GM19193 (cell line): ENCODE data around the gene SH2D2A.

ENCODE experiments used
- POLR2A ChIP-seq: IDR thresholded peaks from 4 replicates; pipeline ENCODE4 v1.6.1; 2011; ENCODE audit not compliant: insufficient read depth, insufficient read length; ENCODE audit errors: extremely low read depth

SH2D2A gene

DNA sequence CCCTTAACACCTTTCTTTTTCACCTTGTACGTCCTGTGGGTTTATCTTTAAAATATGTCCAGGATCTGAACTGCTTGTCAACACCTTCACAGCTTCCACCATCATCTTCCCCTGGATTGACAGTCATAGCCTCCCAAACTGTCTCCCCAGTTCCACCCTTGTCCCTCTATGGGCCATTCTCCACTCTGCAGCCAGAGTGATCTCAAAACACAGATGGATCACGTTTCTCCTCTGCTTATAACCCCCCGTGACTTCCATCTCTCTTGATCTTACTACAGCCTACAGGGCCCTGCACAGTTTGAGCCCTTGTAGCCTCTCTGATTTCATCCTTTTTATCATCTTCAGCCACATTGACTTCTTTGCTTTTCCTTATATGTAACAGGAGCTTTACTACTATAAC, 38.0 kb upstream of the SH2D2A start:
- TF ChIP-seq POLR2A = no peak

DNA sequence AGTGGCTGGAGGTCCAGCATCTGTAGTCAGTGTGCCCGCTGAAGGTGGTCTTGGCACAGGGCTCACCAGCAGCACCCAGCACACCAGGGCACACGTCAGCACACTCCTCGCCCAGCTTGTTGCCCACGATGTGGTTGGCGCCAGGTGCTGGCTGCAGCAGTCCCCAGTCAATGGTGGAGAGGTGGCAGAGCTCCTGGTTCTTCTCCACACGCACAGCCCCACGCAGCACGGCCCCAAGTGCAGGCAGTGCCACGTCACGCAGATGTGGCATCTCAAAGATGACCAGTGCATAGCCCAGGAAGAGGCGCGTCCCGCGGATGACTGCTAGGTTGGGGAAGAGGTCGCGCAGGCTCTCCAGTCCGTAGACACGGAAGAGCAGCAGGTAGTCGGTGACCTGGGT, 37.1 kb upstream of the SH2D2A start:
- no peak for TF ChIP-seq POLR2A

GRCh38 chr1:156852418-156852874, 35.8 kb upstream of the SH2D2A start:
- TF ChIP-seq POLR2A = no peak

GRCh38 chr1:156851779-156852417, 35.2 kb upstream of the SH2D2A start:
- no peak for TF ChIP-seq POLR2A

GRCh38 chr1:156849151-156849496, 32.5 kb upstream of the SH2D2A start:
- no peak for TF ChIP-seq POLR2A

- no peak for TF ChIP-seq POLR2A
Measured at GRCh38 chr1:156848461-156849150, 32.0 kb upstream of the SH2D2A start.

- TF ChIP-seq POLR2A = no peak
Measured at GRCh38 chr1:156847591-156848460, 31.2 kb upstream of the SH2D2A start.

DNA sequence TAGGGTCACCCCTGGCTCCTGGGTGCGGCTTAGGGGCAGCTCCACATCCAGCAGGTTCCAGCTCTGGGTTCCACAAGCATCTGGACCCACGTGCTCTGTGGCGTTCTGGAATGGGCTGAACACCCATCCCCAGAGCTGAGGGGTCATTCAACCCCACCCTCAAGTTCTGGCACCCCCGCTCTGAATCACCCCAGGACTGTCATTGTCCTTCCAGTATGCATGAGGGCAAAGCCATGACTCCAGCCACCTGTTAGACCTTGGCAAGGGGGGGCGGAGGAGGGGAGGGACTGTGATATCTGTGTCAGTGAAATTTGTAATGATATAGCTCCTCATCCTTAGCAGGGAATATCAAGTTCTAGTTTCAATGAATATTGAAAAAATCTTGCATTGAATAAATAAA, 30.0 kb upstream of the SH2D2A start:
- TF ChIP-seq POLR2A = no peak

GRCh38 chr1:156845953-156846545, 29.4 kb upstream of the SH2D2A start:
- TF ChIP-seq POLR2A = no peak

GRCh38 chr1:156845055-156845952, 28.7 kb upstream of the SH2D2A start:
- no peak for TF ChIP-seq POLR2A

- no peak for TF ChIP-seq POLR2A
Measured at GRCh38 chr1:156844638-156845037, 28.0 kb upstream of the SH2D2A start.

GRCh38 chr1:156844102-156844501, 27.5 kb upstream of the SH2D2A start:
- TF ChIP-seq POLR2A = no peak

DNA sequence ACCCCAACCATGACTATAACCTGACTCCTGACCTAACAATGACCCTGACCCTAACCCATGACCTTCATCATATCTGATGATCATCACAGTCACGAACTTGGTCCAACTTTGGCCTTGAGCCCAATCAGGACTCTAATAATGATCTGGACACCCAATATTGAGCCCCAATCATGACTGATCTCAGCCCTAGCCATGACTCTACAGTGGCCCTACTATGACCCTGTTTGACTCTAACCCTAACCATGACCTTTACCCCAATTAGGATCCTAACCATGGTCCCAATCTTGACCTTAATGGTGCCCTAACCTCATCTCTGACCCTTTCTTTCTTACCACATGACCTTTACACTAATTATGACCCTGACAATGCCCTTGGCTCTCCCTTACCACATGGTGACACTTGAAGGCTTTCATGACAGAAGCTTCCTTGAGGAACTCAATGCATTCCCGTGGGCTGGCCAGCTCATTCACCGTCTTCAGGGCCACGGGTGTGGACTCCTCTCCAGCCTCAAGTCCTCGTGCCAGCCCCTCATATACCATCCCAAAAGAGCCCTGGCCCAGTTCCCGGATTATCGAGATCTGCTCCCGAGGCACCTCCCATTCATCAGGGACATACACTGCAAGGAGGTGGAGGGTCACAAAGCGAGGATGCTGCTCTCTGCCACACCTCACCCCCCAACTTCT, 26.1 kb upstream of the SH2D2A start:
- TF ChIP-seq POLR2A = no peak
